Measurements from ENCODE around the gene STPG4. TPM values are rescaled to one million over a fixed set of nuclear protein-coding genes. Genes with fewer than 3 reads are reported as not detected.

STPG4 gene
- total RNA-seq, 1 experiment from 2014 or later: 10.6 TPM

- TF ChIP-seq EZH2phosphoT487 (IDR thresholded peaks at IDR 0.05; ENCODE audit: borderline replicate concordance): no peak
- no peak for TF ChIP-seq CTCF (IDR thresholded peaks at IDR 0.05 in 2 of 3, conservative IDR thresholded peaks at IDR 0.05 in 1 of 3; ENCODE audit: borderline replicate concordance in 1 of 3, insufficient read depth in 1 of 3, low read depth in 2 of 3, low read length in 2 of 3)
- no peak for TF ChIP-seq SRF (IDR thresholded peaks at IDR 0.05; ENCODE audit: low read depth)
- no peak for TF ChIP-seq ELF1 (IDR thresholded peaks at IDR 0.05; ENCODE audit: borderline replicate concordance, low read depth)
- no peak for TF ChIP-seq MAX (IDR thresholded peaks at IDR 0.05)
- no peak for TF ChIP-seq ZNF274 (IDR thresholded peaks at IDR 0.05; ENCODE audit: low read depth, low read length)
- TF ChIP-seq TCF7L2 (IDR thresholded peaks at IDR 0.05; ENCODE audit: borderline replicate concordance, extremely low read depth, insufficient read depth, insufficient read length): no peak
- no peak for TF ChIP-seq EGR1 (IDR thresholded peaks at IDR 0.05; ENCODE audit: low read depth)
- TF ChIP-seq CEBPB (IDR thresholded peaks at IDR 0.05; ENCODE audit: low read depth): no peak
- TF ChIP-seq ZBTB33 (IDR thresholded peaks at IDR 0.05; ENCODE audit: extremely low read depth, insufficient replicate concordance, low read length): no peak
- no peak for TF ChIP-seq EZH2 (IDR thresholded peaks at IDR 0.05)
- TF ChIP-seq JUND (IDR thresholded peaks at IDR 0.05): no peak
- TF ChIP-seq ZFX (IDR thresholded peaks at IDR 0.05): no peak
- no peak for TF ChIP-seq YY1 (IDR thresholded peaks at IDR 0.05; ENCODE audit: extremely low read depth, insufficient replicate concordance, low read depth, low read length)
- no peak for TF ChIP-seq REST (IDR thresholded peaks at IDR 0.05; ENCODE audit: low read depth)
- TF ChIP-seq FOSL1 (IDR thresholded peaks at IDR 0.05; ENCODE audit: low read depth): no peak
- TF ChIP-seq ATF3 (IDR thresholded peaks at IDR 0.05): no peak
- TF ChIP-seq POLR2A (IDR thresholded peaks at IDR 0.05; ENCODE audit: borderline replicate concordance, extremely low read depth, insufficient read depth, insufficient read length): no peak
- no peak for TF ChIP-seq CBX3 (IDR thresholded peaks at IDR 0.05; ENCODE audit: low read depth)
- POLR2A ChIA-PET: no interaction called here
- BruUV-seq (replicated peaks): no TSS peak
- no peaks in the 10 kb centered on the region for H3K27me3 ChIP-seq (ENCODE audit: insufficient read depth, low read length)
- peaks cover 0 to 3% of the 10 kb centered on the region in 2 experiments; a peak in 1 of 4 replicates for H3K4me1 ChIP-seq (ENCODE audit: control insufficient read depth in 1 of 2, insufficient read depth in 2 of 2, low read length in 2 of 2)
- intact Hi-C loops (cut with micrococcal nuclease): no loop called here
- no peaks in the 10 kb centered on the region for H4K20me1 ChIP-seq (ENCODE audit: insufficient read depth)
- DNase-seq (ENCODE audit: low read depth, low spot score) (no peak), ATAC-seq (no peak)
- H2AFZ ChIP-seq (ENCODE audit: low read depth, low read length, poor library complexity, severe bottlenecking): no peak overlapping the region
- no peak overlapping the region for H3K4me3 ChIP-seq (replicated peaks in 1 of 2; ENCODE audit: low read depth in 1 of 2, low read length in 2 of 2)
- H3K9ac ChIP-seq (ENCODE audit: low read length): no peak overlapping the region
- H3K36me3 ChIP-seq (ENCODE audit: control insufficient read depth in 1 of 2, insufficient read depth in 2 of 2, low read length in 2 of 2): no peaks in the 10 kb centered on the region
- no peaks in the 10 kb centered on the region for H3K9me2 ChIP-seq (ENCODE audit: insufficient read depth)
- no peak overlapping the region for H3K4me2 ChIP-seq (ENCODE audit: low read length)
- RAD21 ChIA-PET (ENCODE audit: low non-redundant PET in 1 of 2, low total read pairs in 2 of 2, uncharacterized antibody in 2 of 2, unreplicated experiment in 2 of 2): no interaction called here
- no peaks in the 10 kb centered on the region for H3K79me2 ChIP-seq (ENCODE audit: insufficient read depth, low read length)
- CTCF ChIA-PET: no interaction called here
- no peaks in the 10 kb centered on the region for H3K9me3 ChIP-seq (ENCODE audit: control insufficient read depth in 1 of 2, insufficient read depth in 1 of 2, low read depth in 1 of 2, low read length in 2 of 2)
- no peak overlapping the region for H3K27ac ChIP-seq (ENCODE audit: low read depth, low read length)
Measured at GRCh38 chr2:47134386-47135090, 20.6 kb downstream of the STPG4 start.
